Adrenal gland (tissue), 12 donors: Measurements from ENCODE around the gene FMN2. TPM values are rescaled to one million over a fixed set of nuclear protein-coding genes. Genes with fewer than 3 reads are reported as not detected.

ENCODE experiments used
- DNase-seq, 7 donors: peaks; one replicate each; pipeline ENCODE4 v3.0.0-alpha.2; 2019 to 2020
- H3K27ac ChIP-seq, 5 donors: fragments of 200-600 bp; sonication (generic) in 4 of 5; 1 replicate in 3 of 5; 2 replicates in 2 of 5; pipeline versions ENCODE4 v1.5.1 to v1.8.0; 2016 to 2020; ENCODE audit warnings: mild to moderate bottlenecking in 1 of 5
- H3K27me3 ChIP-seq: fragments of 200-600 bp; 2 replicates; pipeline ENCODE4 v1.8.0; 2021
- H3K36me3 ChIP-seq, 2 donors: fragments of 200-600 bp; replicated peaks in 1 of 2; 1 replicate in 1 of 2; 2 replicates in 1 of 2; pipeline versions ENCODE4 v1.5.1 to v1.8.0; 2018 to 2022
- H3K4me1 ChIP-seq, 2 donors: fragments of 200-600 bp; replicated peaks in 1 of 2; 1 replicate in 1 of 2; 2 replicates in 1 of 2; pipeline versions ENCODE4 v1.5.1 to v1.8.0; 2018 to 2021
- H3K4me3 ChIP-seq, 4 donors: fragments of 200-600 bp; sonication (generic) in 3 of 4; one replicate each; pipeline ENCODE4 v1.5.1; 2016 to 2018
- H3K9me3 ChIP-seq, 3 donors: fragments of 200-600 bp; sonication (generic) in 1 of 3; replicated peaks in 1 of 3; 1 replicate in 2 of 3; 2 replicates in 1 of 3; pipeline versions ENCODE4 v1.5.1 to v1.8.0; 2016 to 2021
- CTCF ChIP-seq, 6 experiments: fragments of 450-650 bp in 4 of 6; fragments of 200-600 bp in 2 of 6; sonication (generic) in 1 of 6; IDR thresholded peaks; 1 replicate in 5 of 6; 2 replicates in 1 of 6; pipeline versions ENCODE4 v1.5.1 to v1.8.0; 2016 to 2021; ENCODE audit warnings: antibody characterized with exemption in 6 of 6, mild to moderate bottlenecking in 2 of 6, moderate library complexity in 1 of 6
- POLR2A ChIP-seq, 2 donors: fragments of 450-650 bp; IDR thresholded peaks; one replicate each; pipeline ENCODE4 v1.6.1; 2017; ENCODE audit warnings: antibody characterized with exemption in 2 of 2, mild to moderate bottlenecking in 2 of 2, moderate library complexity in 1 of 2
- WGBS, 4 donors: extraction: QIAGEN DNeasy Blood & Tissue Kit in 2 of 4; methylation state at CpG; one replicate each; pipeline versions ENCODE4 v1.1.5 to v1.1.7; 2013 to 2017; 5-methylcytosine and 5-hydroxymethylcytosine counted together
- intact Hi-C, 2 donors: fragments of 100-400 bp; cut with DNase I; formaldehyde crosslinking; loops; one replicate each; pipeline versions ENCODE4 v1.14.1 to v1.15.0; 2022 to 2023
- polyA plus RNA-seq, 3 donors: library from polyadenylated mRNA; stranded (reverse); fragments of 200-250 nt in 2 of 3; fragments of 350-450 nt in 1 of 3; fragmentation: Illumina TruSeq in 1 of 3; extraction: RNeasy Lipid Tissue Mini Kit (QIAGEN cat#74804) in 1 of 3; gene quantifications; one replicate each; pipeline ENCODE4 v1.2.3, GENCODE V29; 2013 to 2014
- total RNA-seq, 9 donors: library from RNA; depleted of rRNA in 4 of 9; stranded (reverse); fragments of >200 nt in 4 of 9; fragments of 120-200 nt in 1 of 9; fragmentation: NEBNext Ultra II Directional in 1 of 9; extraction: Animal tissue kit (Norgen Biotek cat#: 25700) in 1 of 9; gene quantifications; one replicate each; pipeline versions ENCODE4 v1.1.0 to v1.2.4, GENCODE V29; 2013 to 2023
- donor health status: healthy with polysubstance abuse.
- donor health status: Bipolar disorder and iron deficiency.
- donor health status: DM: yes; HTN: yes; CAD: no.
- donor health status: DM: no; HTN: no; CAD: no.
- donor health status: DM: no; HTN: no; CAD: no.
- donor health status: DM: yes; HTN: yes; CAD: no.

The FMN2 gene
- total and polyA plus RNA-seq, 12 donors, result 0.69 to 9.8 (median 3.1) TPM

- Histone ChIP-seq H3K4me1 (no peaks in the 10 kb centered on the region), H3K27ac (no peak overlapping the region), H3K9me3 (no peaks in the 10 kb centered on the region), H3K36me3 (no peaks in the 10 kb centered on the region), H3K27me3 (no peaks in the 10 kb centered on the region), H3K4me3 (no peak overlapping the region)
- 65 to 67% (median 65%) methylated on average over 7 of the region's 7 CpGs for WGBS, 4 donors
- no peak for DNase-seq
- no peak for TF ChIP-seq POLR2A (IDR thresholded peaks at IDR 0.05)
- TF ChIP-seq CTCF (IDR thresholded peaks at IDR 0.05), result peak in 3 of 6 experiments; percentile 28 to 34 (median 32)
- intact Hi-C loops, result no loop called here
Measured at GRCh38 chr1:240455228-240455821, 363.6 kb downstream of the FMN2 start.

GRCh38 chr1:240457203-240457602 lies 365.5 kb downstream of the FMN2 start:
- TF ChIP-seq CTCF (IDR thresholded peaks at IDR 0.05) (no peak), POLR2A (IDR thresholded peaks at IDR 0.05) (no peak)
- Histone ChIP-seq H3K36me3 (no peaks in the 10 kb centered on the region), H3K4me1 (no peaks in the 10 kb centered on the region), H3K9me3 (no peaks in the 10 kb centered on the region), H3K4me3 (no peak overlapping the region), H3K27ac (no peak overlapping the region), H3K27me3 (no peaks in the 10 kb centered on the region)
- WGBS, 4 donors, result 91 to 95% (median 92%) methylated on average over 5 of the region's 5 CpGs
- no peak for DNase-seq
- intact Hi-C loops, result no loop called here

- Histone ChIP-seq H3K27me3 (no peaks in the 10 kb centered on the region), H3K4me3 (no peak overlapping the region), H3K27ac (no peak overlapping the region), H3K4me1 (no peaks in the 10 kb centered on the region), H3K36me3 (no peaks in the 10 kb centered on the region), H3K9me3 (no peaks in the 10 kb centered on the region)
- DNase-seq, result no peak
- TF ChIP-seq POLR2A (IDR thresholded peaks at IDR 0.05), result no peak
- no peak for TF ChIP-seq CTCF (IDR thresholded peaks at IDR 0.05)
- intact Hi-C loops, result no loop called here
- 81 to 87% (median 83%) methylated on average over 3 of the region's 3 CpGs for WGBS, 4 donors
Measured at GRCh38 chr1:240462277-240462676, 370.6 kb downstream of the FMN2 start.

GRCh38 chr1:240462766-240463395 lies 371.2 kb downstream of the FMN2 start:
- DNase-seq, result no peak
- Histone ChIP-seq H3K27me3 (no peaks in the 10 kb centered on the region), H3K27ac (no peak overlapping the region), H3K9me3 (no peaks in the 10 kb centered on the region), H3K4me1 (no peaks in the 10 kb centered on the region), H3K4me3 (no peak overlapping the region), H3K36me3 (no peaks in the 10 kb centered on the region)
- intact Hi-C loops, result no loop called here
- 68 to 79% (median 77%) methylated on average over 7 of the region's 7 CpGs for WGBS, 4 donors
- TF ChIP-seq CTCF (IDR thresholded peaks at IDR 0.05) (no peak), POLR2A (IDR thresholded peaks at IDR 0.05) (no peak)
